Motor neuron (in vitro differentiated cells): Measurements from ENCODE around the gene PLPPR5. TPM values are rescaled to one million over a fixed set of nuclear protein-coding genes. Genes with fewer than 3 reads are reported as not detected.

Experiments used
- ATAC-seq, 8 experiments: fragments of 200-7000 bp; cut with Tn5 transposase; replicated peaks in 6 of 8; 2 replicates each; pipeline ENCODE4 v1.8.0; 2021; ENCODE audit warnings: mild to moderate bottlenecking in 8 of 8, moderate library complexity in 8 of 8
- H3K27ac ChIP-seq, 2 donors: fragments of 250-450 bp; sonication (Bioruptor Pico); 2 replicates each; pipeline ENCODE4 v1.9.0; 2021; ENCODE audit warnings: antibody characterized with exemption in 2 of 2, mild to moderate bottlenecking in 2 of 2, moderate library complexity in 1 of 2
- H3K4me1 ChIP-seq, 2 donors: fragments of 250-450 bp; sonication (Bioruptor Pico); replicated peaks in 1 of 2; 2 replicates each; pipeline ENCODE4 v1.6.1; 2021; ENCODE audit warnings: antibody characterized with exemption in 2 of 2, mild to moderate bottlenecking in 2 of 2, moderate library complexity in 1 of 2
- H3K4me3 ChIP-seq, 5 donors: fragments of 250-450 bp; sonication (Bioruptor Pico); 2 replicates each; pipeline ENCODE4 v1.9.0; 2021; ENCODE audit warnings: antibody characterized with exemption in 5 of 5, mild to moderate bottlenecking in 5 of 5, moderate library complexity in 4 of 5
- whole genome bisulfite sequencing, 10 experiments: fragments of 450-650 bp; shearing (Covaris generic); methylation state at CpG; one replicate each; pipeline ENCODE4 v1.0.0; 2022; 5-methylcytosine and 5-hydroxymethylcytosine counted together
- in situ Hi-C, 9 experiments: fragments of 400-800 bp; cut with MboI; loops; one replicate each; pipeline ENCODE4 v1.15.0; 2021; ENCODE audit warnings: low sequenced_read_pairs in 9 of 9, low pct_unique_long_range_greater_than_20kb in 2 of 9; ENCODE audit not compliant: unreplicated experiment in 9 of 9
- total RNA-seq, 8 experiments: library from RNA; unstranded; fragments of 300-600 nt; gene quantifications; 2 replicates each; pipeline versions ENCODE4 v1.2.3 to v1.2.4, GENCODE V29; 2022

The PLPPR5 gene
- total RNA-seq, 8 experiments from 2014 or later, result 4.0 to 12.4 (median 5.5) TPM

DNA sequence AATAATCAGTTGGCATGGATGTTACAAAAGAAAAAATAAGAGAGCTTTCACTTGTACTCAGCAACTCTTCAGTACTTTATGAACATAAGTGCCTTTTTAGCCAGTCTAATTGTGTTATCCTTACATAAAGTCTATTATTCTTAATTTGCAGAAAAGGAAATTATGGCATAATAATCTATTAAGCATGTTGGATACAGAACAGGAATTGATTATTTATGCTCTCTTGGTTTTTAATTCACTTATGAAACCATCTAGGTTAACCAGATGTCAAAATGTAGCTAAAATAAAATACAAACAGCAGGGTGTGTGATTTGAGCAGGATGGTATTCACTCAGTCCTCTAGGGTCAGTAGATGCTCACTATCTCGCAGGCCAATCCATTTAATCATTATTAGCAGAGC is 79.7 kb downstream of the PLPPR5 start:
- peaks cover 0 to 13% of the 10 kb centered on the region in 2 donors for H3K4me1 ChIP-seq
- 20 to 100% (median 76%) methylated on average over 1 of the region's 1 CpG; no CpG with 5 or more reads in 2 of the 10 experiments for WGBS, 10 experiments
- ATAC-seq, result peak in 1 of 8 experiments; percentile 53
- in situ Hi-C loops, result no loop called here
- no peak overlapping the region for H3K4me3 ChIP-seq
- no peak overlapping the region for H3K27ac ChIP-seq

DNA sequence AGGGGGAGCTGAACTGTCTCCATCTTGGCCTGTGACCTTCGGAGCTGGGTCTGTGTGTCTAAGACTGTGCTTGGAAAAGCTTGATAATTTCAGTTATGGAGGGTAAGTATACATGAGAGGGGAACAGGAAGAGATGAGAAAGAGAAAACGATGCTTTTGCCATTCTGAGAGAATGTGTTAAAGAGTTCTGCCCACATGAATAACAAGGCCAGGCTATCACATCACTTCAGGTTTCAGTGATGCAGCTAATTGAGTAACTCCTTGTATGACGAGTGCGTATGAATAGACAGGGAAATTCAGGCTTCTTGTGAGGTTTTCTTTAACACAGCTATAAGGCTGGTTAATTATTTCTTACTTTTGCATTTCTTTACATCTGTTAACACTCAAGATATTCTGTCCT is 81.0 kb downstream of the PLPPR5 start:
- Histone ChIP-seq H3K27ac (no peak overlapping the region), H3K4me1 (no peaks in the 10 kb centered on the region), H3K4me3 (no peak overlapping the region)
- in situ Hi-C loops, result no loop called here
- WGBS, 10 experiments, result 20 to 90% (median 70%) methylated on average over 1 to 4 of the region's 4 CpGs; no CpG with 5 or more reads in 1 of the 10 experiments
- no peak for ATAC-seq

- Histone ChIP-seq H3K4me3 (no peak overlapping the region), H3K4me1 (no peaks in the 10 kb centered on the region), H3K27ac (no peak overlapping the region)
- no peak for ATAC-seq
- 25 to 100% (median 80%) methylated on average over 1 to 2 of the region's 2 CpGs; no CpG with 5 or more reads in 1 of the 10 experiments for WGBS, 10 experiments
- in situ Hi-C loops, result no loop called here
These were observed 82.8 kb downstream of the PLPPR5 start for GRCh38 chr1:98921817-98922216.

- in situ Hi-C loops, result no loop called here
- WGBS, 10 experiments, result 0 to 94% (median 63%) methylated on average over 1 to 2 of the region's 2 CpGs
- peak in 1 of 8 experiments; percentile 49 for ATAC-seq
- Histone ChIP-seq H3K4me3 (no peak overlapping the region), H3K4me1 (no peaks in the 10 kb centered on the region), H3K27ac (no peak overlapping the region)
These were observed 84.1 kb downstream of the PLPPR5 start for GRCh38 chr1:98920441-98921110.

GRCh38 chr1:98919652-98920051 is 85.0 kb downstream of the PLPPR5 start:
- Histone ChIP-seq H3K4me1 (no peaks in the 10 kb centered on the region), H3K4me3 (no peak overlapping the region), H3K27ac (no peak overlapping the region)
- in situ Hi-C loops, result no loop called here
- ATAC-seq, result no peak
- WGBS, 10 experiments, result 85 to 100% (median 96%) methylated on average over 1 to 2 of the region's 2 CpGs; no CpG with 5 or more reads in 3 of the 10 experiments

- no peak overlapping the region for H3K27ac ChIP-seq
- no peak overlapping the region for H3K4me3 ChIP-seq
- no peak for ATAC-seq
- in situ Hi-C loops, result no loop called here
- H3K4me1 ChIP-seq, result no peaks in the 10 kb centered on the region
- WGBS, 10 experiments, result 75 to 100% (median 90%) methylated on average over 1 of the region's 1 CpG; no CpG with 5 or more reads in 5 of the 10 experiments
These were observed 85.5 kb downstream of the PLPPR5 start for GRCh38 chr1:98919211-98919610.

- Histone ChIP-seq H3K4me1 (no peaks in the 10 kb centered on the region), H3K27ac (no peak overlapping the region), H3K4me3 (no peak overlapping the region)
- peak in 2 of 8 experiments; percentile 29 to 31 for ATAC-seq
- in situ Hi-C loops, result no loop called here
- 4 to 100% (median 59%) methylated on average over 1 to 3 of the region's 3 CpGs; no CpG with 5 or more reads in 2 of the 10 experiments for whole genome bisulfite sequencing, 10 experiments
These were observed 90.1 kb downstream of the PLPPR5 start for GRCh38 chr1:98914547-98914946.

GRCh38 chr1:98910827-98911226 is 93.8 kb downstream of the PLPPR5 start:
- no peak overlapping the region for H3K4me3 ChIP-seq
- peak in 4 of 8 experiments; percentile 35 to 49 (median 42) for ATAC-seq
- 86 to 100% (median 96%) methylated on average over 1 to 2 of the region's 2 CpGs; no CpG with 5 or more reads in 6 of the 10 experiments for WGBS, 10 experiments
- H3K4me1 ChIP-seq, result no peaks in the 10 kb centered on the region
- in situ Hi-C loops, result no loop called here
- H3K27ac ChIP-seq, result no peak overlapping the region

- no peak overlapping the region for H3K4me3 ChIP-seq
- no peak overlapping the region for H3K27ac ChIP-seq
- WGBS, 10 experiments, result 83% methylated on average over 1 of the region's 1 CpG; no CpG with 5 or more reads in 9 of the 10 experiments
- ATAC-seq, result no peak
- peaks cover 0 to 12% of the 10 kb centered on the region in 2 donors for H3K4me1 ChIP-seq
- in situ Hi-C loops, result no loop called here
These were observed 95.7 kb downstream of the PLPPR5 start for GRCh38 chr1:98908980-98909379.

DNA sequence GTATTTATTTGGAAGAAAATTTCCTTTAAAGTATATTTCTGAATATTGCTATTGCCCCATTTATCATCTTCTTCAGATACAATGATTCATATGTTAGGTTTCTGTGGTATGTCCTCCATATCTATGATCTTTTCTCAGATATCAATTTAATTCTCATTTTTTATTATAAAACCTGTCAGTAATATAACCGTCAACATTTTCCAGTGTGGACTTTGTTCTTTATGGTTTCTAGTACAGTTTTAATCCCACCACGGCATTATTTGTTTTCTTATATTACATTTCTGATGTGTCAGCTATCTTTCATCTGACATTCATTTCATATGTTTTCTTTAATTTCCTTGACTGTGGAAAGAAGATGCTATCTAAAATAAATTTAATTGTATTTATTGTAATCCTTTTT is 97.9 kb downstream of the PLPPR5 start:
- peaks cover 0 to 25% of the 10 kb centered on the region in 2 donors for H3K4me1 ChIP-seq
- H3K27ac ChIP-seq, result no peak overlapping the region
- no peak for ATAC-seq
- in situ Hi-C loops, result no loop called here
- H3K4me3 ChIP-seq, result no peak overlapping the region
- 47 to 100% (median 69%) methylated on average over 2 of the region's 2 CpGs for WGBS, 10 experiments

DNA sequence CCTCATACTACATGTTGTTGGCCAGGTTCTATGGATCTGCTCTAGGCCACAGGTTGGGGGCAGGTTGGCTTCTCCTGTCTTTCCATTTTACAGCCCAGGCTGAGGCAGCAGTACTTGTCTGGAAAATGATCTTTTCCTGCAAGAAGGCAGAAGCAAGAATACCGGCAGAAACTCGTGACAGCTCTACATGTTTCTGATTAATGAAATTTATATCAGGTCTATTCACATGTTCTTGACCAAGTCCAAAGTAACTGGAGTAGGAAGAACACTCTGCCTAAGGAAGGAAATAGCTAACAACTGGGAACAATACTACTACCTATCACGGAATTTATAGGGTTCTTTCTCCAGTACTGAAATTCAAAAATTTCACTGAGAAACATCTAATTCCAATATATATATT is 98.3 kb downstream of the PLPPR5 start:
- no peak for ATAC-seq
- in situ Hi-C loops, result no loop called here

GRCh38 chr1:98904684-98905083 is 100.0 kb downstream of the PLPPR5 start:
- Histone ChIP-seq H3K4me3 (no peak overlapping the region), H3K4me1 (peaks cover 0 to 26% of the 10 kb centered on the region in 2 donors), H3K27ac (no peak overlapping the region)
- peak in 5 of 8 experiments; percentile 21 to 70 (median 37) for ATAC-seq
- in situ Hi-C loops, result no loop called here
- WGBS, 10 experiments, result 68 to 100% (median 91%) methylated on average over 1 to 4 of the region's 4 CpGs; no CpG with 5 or more reads in 1 of the 10 experiments

More for the DNA sequence above, 98.3 kb downstream of the PLPPR5 start:
- no peak overlapping the region for H3K27ac ChIP-seq
- no peak overlapping the region for H3K4me3 ChIP-seq
- 40 to 100% (median 89%) methylated on average over 2 to 3 of the region's 3 CpGs; no CpG with 5 or more reads in 1 of the 10 experiments for WGBS, 10 experiments
- peaks cover 0 to 26% of the 10 kb centered on the region in 2 donors for H3K4me1 ChIP-seq

DNA sequence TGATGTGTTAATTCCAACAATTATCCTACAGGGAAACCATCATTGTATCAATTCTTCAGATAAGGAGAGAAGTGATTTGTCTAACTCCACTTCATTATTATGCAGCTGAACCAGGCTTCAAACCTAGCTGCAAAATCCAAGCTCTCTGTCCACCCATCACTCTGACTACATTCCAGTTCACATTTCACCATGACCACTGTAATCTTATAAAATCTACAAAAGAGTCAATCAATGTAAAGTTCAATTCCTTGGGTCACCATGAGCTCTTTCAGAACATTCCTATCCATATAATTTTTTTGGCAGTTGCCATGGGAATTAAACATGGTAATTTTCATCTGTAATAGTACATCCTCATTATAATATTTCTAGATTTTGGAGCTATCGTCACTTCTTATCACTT is 100.9 kb downstream of the PLPPR5 start:
- no peak overlapping the region for H3K27ac ChIP-seq
- H3K4me3 ChIP-seq, result no peak overlapping the region
- H3K4me1 ChIP-seq, result peaks cover 0 to 31% of the 10 kb centered on the region in 2 donors
- WGBS, 10 experiments, result 74 to 100% (median 100%) methylated on average over 1 of the region's 1 CpG
- peak in 1 of 8 experiments; percentile 47 for ATAC-seq
- in situ Hi-C loops, result no loop called here

- WGBS, 10 experiments, result 47 to 100% (median 91%) methylated on average over 1 to 2 of the region's 2 CpGs; no CpG with 5 or more reads in 1 of the 10 experiments
These were observed 101.4 kb downstream of the PLPPR5 start for GRCh38 chr1:98903261-98903660.

More at GRCh38 chr1:98903261-98903660, 101.4 kb downstream of the PLPPR5 start:
- ATAC-seq, result peak in 2 of 8 experiments; percentile 60 to 84
- H3K4me1 ChIP-seq, result peaks cover 0 to 31% of the 10 kb centered on the region in 2 donors
- H3K27ac ChIP-seq, result no peak overlapping the region
- in situ Hi-C loops, result no loop called here
- no peak overlapping the region for H3K4me3 ChIP-seq
